ENCODE results near the gene A2M.

A2M gene

GRCh38 chr12:9094512-9095206 is 21.1 kb downstream of the A2M start:
- H3K27ac ChIP-seq (ENCODE audit: poor library complexity, severe bottlenecking): no peak overlapping the region
- peaks cover 2% of the 10 kb centered on the region for H3K4me1 ChIP-seq (ENCODE audit: insufficient read depth, poor library complexity, severe bottlenecking)
- no peak for ATAC-seq (ENCODE audit: low read depth)
- no peak overlapping the region for H3K4me3 ChIP-seq (ENCODE audit: severe bottlenecking)
- TF ChIP-seq CTCF (IDR thresholded peaks at IDR 0.05; ENCODE audit: poor library complexity, severe bottlenecking): no peak
- H3K9me3 ChIP-seq (ENCODE audit: severe bottlenecking): no peaks in the 10 kb centered on the region
- DNase-seq (ENCODE audit: low spot score): no peak
- no peaks in the 10 kb centered on the region for H3K27me3 ChIP-seq (ENCODE audit: insufficient read depth, poor library complexity, severe bottlenecking)
- no peaks in the 10 kb centered on the region for H3K36me3 ChIP-seq (ENCODE audit: low read depth)

GRCh38 chr12:9091891-9092598 is 23.7 kb downstream of the A2M start:
- DNase-seq (ENCODE audit: low spot score) (no peak), ATAC-seq (ENCODE audit: low read depth) (no peak)
- H3K27ac ChIP-seq (ENCODE audit: poor library complexity, severe bottlenecking): no peak overlapping the region
- H3K36me3 ChIP-seq (ENCODE audit: low read depth): no peaks in the 10 kb centered on the region
- no peak for TF ChIP-seq CTCF (IDR thresholded peaks at IDR 0.05; ENCODE audit: poor library complexity, severe bottlenecking)
- H3K4me1 ChIP-seq (ENCODE audit: insufficient read depth, poor library complexity, severe bottlenecking): peaks cover 2% of the 10 kb centered on the region
- H3K4me3 ChIP-seq (ENCODE audit: severe bottlenecking): no peak overlapping the region
- H3K9me3 ChIP-seq (ENCODE audit: severe bottlenecking): no peaks in the 10 kb centered on the region
- H3K27me3 ChIP-seq (ENCODE audit: insufficient read depth, poor library complexity, severe bottlenecking): no peaks in the 10 kb centered on the region

GRCh38 chr12:9090220-9090619 is 25.5 kb downstream of the A2M start:
- no peak for ATAC-seq (ENCODE audit: low read depth)
- Histone ChIP-seq H3K9me3 (ENCODE audit: severe bottlenecking) (no peaks in the 10 kb centered on the region), H3K4me1 (ENCODE audit: insufficient read depth, poor library complexity, severe bottlenecking) (no peaks in the 10 kb centered on the region), H3K36me3 (ENCODE audit: low read depth) (no peaks in the 10 kb centered on the region), H3K4me3 (ENCODE audit: severe bottlenecking) (no peak overlapping the region), H3K27ac (ENCODE audit: poor library complexity, severe bottlenecking) (no peak overlapping the region), H3K27me3 (ENCODE audit: insufficient read depth, poor library complexity, severe bottlenecking) (no peaks in the 10 kb centered on the region)
- no peak for TF ChIP-seq CTCF (IDR thresholded peaks at IDR 0.05; ENCODE audit: poor library complexity, severe bottlenecking)
- no peak for DNase-seq (ENCODE audit: low spot score)

- DNase-seq (ENCODE audit: low spot score): no peak
- no peak for ATAC-seq (ENCODE audit: low read depth)
- Histone ChIP-seq H3K4me1 (ENCODE audit: insufficient read depth, poor library complexity, severe bottlenecking) (no peaks in the 10 kb centered on the region), H3K27me3 (ENCODE audit: insufficient read depth, poor library complexity, severe bottlenecking) (no peaks in the 10 kb centered on the region), H3K27ac (ENCODE audit: poor library complexity, severe bottlenecking) (no peak overlapping the region), H3K9me3 (ENCODE audit: severe bottlenecking) (no peaks in the 10 kb centered on the region), H3K4me3 (ENCODE audit: severe bottlenecking) (no peak overlapping the region), H3K36me3 (ENCODE audit: low read depth) (no peaks in the 10 kb centered on the region)
- no peak for TF ChIP-seq CTCF (IDR thresholded peaks at IDR 0.05; ENCODE audit: poor library complexity, severe bottlenecking)
Observed at GRCh38 chr12:9087087-9087835, 28.5 kb downstream of the A2M start.
